H1 (cell line): Measurements from ENCODE around the gene LZTFL1. TPM values are rescaled to one million over a fixed set of nuclear protein-coding genes. Genes with fewer than 3 reads are reported as not detected.

Experiments used
- CTCF ChIA-PET: fragments of 300-600 bp; sonication (Branson Sonifier 250); formaldehyde crosslinking; loops from one replicate; lab custom pipeline; 2021; ENCODE audit not compliant: partially characterized antibody; lab: Charles Lee
- POLR2A ChIA-PET: fragments of 300-600 bp; sonication (Branson Sonifier 250); formaldehyde crosslinking; loops from one replicate; lab custom pipeline; 2021; ENCODE audit warnings: inconsistent platforms; ENCODE audit not compliant: partially characterized antibody; lab: Charles Lee
- DNase-seq, 2 experiments: peaks; one replicate each; pipeline versions ENCODE4 v3.0.0 to v3.0.0-alpha.2; 2010 to 2022; ENCODE audit warnings: low spot score in 2 of 2, low read depth in 1 of 2, mixed read lengths in 1 of 2
- FAIRE-seq: peaks from 2 replicates; lab custom pipeline; 2011; peaks lifted over from hg19 to GRCh38; lab: Jason Lieb, UNC
- H2AFZ ChIP-seq: 2 replicates; pipeline ENCODE4 v1.8.1; 2012; ENCODE audit warnings: low read length, inconsistent platforms
- H2AK5ac ChIP-seq: 2 replicates; pipeline ENCODE4 v1.6.1; 2013; ENCODE audit warnings: low read depth, low read length
- H2BK120ac ChIP-seq: replicated peaks from 2 replicates; pipeline ENCODE3; 2013; ENCODE audit warnings: low read depth, low read length, inconsistent platforms
- H2BK12ac ChIP-seq: 2 replicates; pipeline ENCODE4 v1.6.1; 2013; ENCODE audit warnings: low read depth, low read length
- H2BK15ac ChIP-seq: 2 replicates; pipeline ENCODE4 v1.6.1; 2013; ENCODE audit warnings: low read length
- H2BK20ac ChIP-seq: 2 replicates; pipeline ENCODE4 v1.6.1; 2013; ENCODE audit warnings: low read length
- H2BK5ac ChIP-seq: 2 replicates; pipeline ENCODE4 v1.6.1; 2013; ENCODE audit warnings: low read depth, low read length
- H3K14ac ChIP-seq: 2 replicates; pipeline ENCODE4 v1.6.1; 2013; ENCODE audit warnings: inconsistent platforms; ENCODE audit not compliant: insufficient read length
- H3K18ac ChIP-seq: 2 replicates; pipeline ENCODE4 v1.6.1; 2013; ENCODE audit warnings: low read length; ENCODE audit errors: extremely low read depth
- H3K23ac ChIP-seq: 2 replicates; pipeline ENCODE4 v1.6.1; 2013; ENCODE audit warnings: inconsistent platforms; ENCODE audit not compliant: insufficient read length
- H3K23me2 ChIP-seq: 2 replicates; pipeline ENCODE4 v1.6.1; 2013; ENCODE audit warnings: low read depth, low read length
- H3K27ac ChIP-seq: 2 replicates; pipeline ENCODE4 v1.6.1; 2011; ENCODE audit warnings: low read depth, low read length, inconsistent platforms
- H3K27me3 ChIP-seq, 4 experiments: replicated peaks in 1 of 4; 1 replicate in 1 of 4; 2 replicates in 3 of 4; pipeline versions ENCODE4 v1.6.1 to v1.8.1; 2011 to 2013; ENCODE audit warnings: low read length in 3 of 4, mild to moderate bottlenecking in 3 of 4, inconsistent platforms in 2 of 4, mixed read lengths in 2 of 4, moderate library complexity in 1 of 4; ENCODE audit not compliant: control insufficient read depth in 3 of 4, insufficient read depth in 3 of 4; ENCODE audit errors: extremely low read depth in 1 of 4
- H3K36me3 ChIP-seq, 4 experiments: 2 replicates each; pipeline versions ENCODE4 v1.6.1 to v1.8.1; 2011 to 2013; ENCODE audit warnings: mild to moderate bottlenecking in 4 of 4, low read length in 3 of 4, moderate library complexity in 2 of 4, control low read depth in 1 of 4, inconsistent platforms in 1 of 4; ENCODE audit not compliant: insufficient read depth in 4 of 4, control insufficient read depth in 2 of 4
- H3K4ac ChIP-seq: replicated peaks from 2 replicates; pipeline ENCODE3; 2013; ENCODE audit warnings: low read length, low read depth, mixed read lengths, inconsistent platforms; ENCODE audit not compliant: insufficient read length
- H3K4me1 ChIP-seq, 4 experiments: replicated peaks in 1 of 4; 1 replicate in 1 of 4; 2 replicates in 3 of 4; pipeline versions ENCODE4 v1.6.1 to v1.8.1; 2011 to 2013; ENCODE audit warnings: low read length in 3 of 4, inconsistent platforms in 2 of 4, mixed read lengths in 1 of 4; ENCODE audit not compliant: insufficient read depth in 4 of 4, control insufficient read depth in 3 of 4
- H3K4me2 ChIP-seq, 2 experiments: 2 replicates each; pipeline versions ENCODE4 v1.6.1 to v1.8.1; 2011 to 2013; ENCODE audit warnings: low read depth in 2 of 2, low read length in 2 of 2, control low read depth in 1 of 2, inconsistent platforms in 1 of 2, mild to moderate bottlenecking in 1 of 2; ENCODE audit not compliant: insufficient read depth in 1 of 2
- H3K4me3 ChIP-seq, 4 experiments: fragments of 200-600, 300-600 bp in 1 of 4; sonication (generic), shearing (Covaris generic), sonication (Bioruptor Twin) in 1 of 4; 2 replicates each; pipeline versions ENCODE4 v1.5.1 to v1.8.1; 2011 to 2016; ENCODE audit warnings: low read length in 4 of 4, low read depth in 3 of 4, control low read depth in 2 of 4, inconsistent platforms in 2 of 4, mild to moderate bottlenecking in 2 of 4, mixed read lengths in 1 of 4, moderate library complexity in 1 of 4; ENCODE audit not compliant: insufficient read depth in 2 of 4; ENCODE audit errors: extremely low read depth in 1 of 4
- H3K56ac ChIP-seq: replicated peaks from 2 replicates; pipeline ENCODE3; 2013; ENCODE audit warnings: low read depth, mild to moderate bottlenecking, mixed read lengths, low read length, inconsistent platforms; ENCODE audit not compliant: insufficient read length
- H3K79me1 ChIP-seq: 2 replicates; pipeline ENCODE4 v1.6.1; 2013; ENCODE audit warnings: low read depth, low read length, control low read depth
- H3K79me2 ChIP-seq, 2 experiments: 2 replicates each; pipeline versions ENCODE4 v1.6.1 to v1.8.1; 2012 to 2013; ENCODE audit warnings: low read length in 2 of 2, mild to moderate bottlenecking in 2 of 2, inconsistent platforms in 1 of 2; ENCODE audit not compliant: insufficient read depth in 2 of 2, control insufficient read depth in 1 of 2
- H3K9ac ChIP-seq, 4 experiments: replicated peaks in 1 of 4; 1 replicate in 1 of 4; 2 replicates in 3 of 4; pipeline versions ENCODE4 v1.6.1 to v1.8.1; 2011 to 2013; ENCODE audit warnings: low read depth in 3 of 4, low read length in 3 of 4, control low read depth in 2 of 4, mild to moderate bottlenecking in 2 of 4, moderate library complexity in 2 of 4, inconsistent platforms in 1 of 4; ENCODE audit errors: extremely low read depth in 1 of 4
- H3K9me3 ChIP-seq, 2 experiments: 2 replicates each; pipeline versions ENCODE4 v1.6.1 to v1.8.1; 2012 to 2013; ENCODE audit warnings: mild to moderate bottlenecking in 2 of 2, moderate library complexity in 2 of 2, control low read depth in 1 of 2, inconsistent platforms in 1 of 2, low read depth in 1 of 2, low read length in 1 of 2, mixed read lengths in 1 of 2; ENCODE audit not compliant: insufficient read depth in 2 of 2
- H4K20me1 ChIP-seq, 2 experiments: replicated peaks in 1 of 2; 2 replicates each; pipeline versions ENCODE3 to v1.8.1; 2011 to 2013; ENCODE audit warnings: inconsistent platforms in 2 of 2, low read length in 2 of 2, mild to moderate bottlenecking in 1 of 2; ENCODE audit not compliant: insufficient read depth in 2 of 2, control insufficient read depth in 1 of 2
- H4K5ac ChIP-seq: 2 replicates; pipeline ENCODE4 v1.6.1; 2013; ENCODE audit warnings: low read length, low read depth, mixed read lengths, inconsistent platforms; ENCODE audit not compliant: insufficient read length
- H4K8ac ChIP-seq: 2 replicates; pipeline ENCODE4 v1.8.0; 2013; ENCODE audit warnings: mild to moderate bottlenecking, moderate library complexity, low read length, inconsistent platforms; ENCODE audit not compliant: insufficient read depth; ENCODE audit errors: extremely low read depth
- H4K91ac ChIP-seq: replicated peaks from 2 replicates; pipeline ENCODE3; 2013; ENCODE audit warnings: low read length, mixed read lengths, inconsistent platforms; ENCODE audit not compliant: insufficient read length
- WGBS, 2 experiments: shearing (Covaris generic) in 1 of 2; methylation state at CpG; one replicate each; pipeline versions ENCODE4 v1.1.6 to v1.1.7; 2013 to 2015; ENCODE audit warnings: low lambda C conversion rate in 2 of 2, mixed read lengths in 2 of 2, inconsistent platforms in 1 of 2, low coverage in 1 of 2, missing lambda C conversion rate in 1 of 2; ENCODE audit not compliant: insufficient replicate concordance in 2 of 2, insufficient coverage in 1 of 2, insufficient read length in 1 of 2; ENCODE audit errors: extremely low coverage in 1 of 2, missing lambda C conversion rate in 1 of 2; 5-methylcytosine and 5-hydroxymethylcytosine counted together
- polyA plus RNA-seq, 7 experiments: library from polyadenylated mRNA; depleted of rRNA in 3 of 7; stranded (reverse) in 5 of 7; unstranded in 2 of 7; fragments of >200 nt in 5 of 7; fragments of 200-250 nt in 2 of 7; gene quantifications; 1 replicate in 5 of 7; 2 replicates in 1 of 7; 4 replicates in 1 of 7; pipeline versions ENCODE4 v1.2.1 to v1.2.3, GENCODE V29; 2011 to 2013; ENCODE audit warnings: missing spikeins in 2 of 7, mixed read lengths in 2 of 7
- total RNA-seq: library from RNA; stranded (reverse); fragmentation: NEBNext Ultra II Directional; extraction: Animal tissue kit (Norgen Biotek cat#: 25700); gene quantifications from 2 replicates; pipeline ENCODE4 v1.2.1, GENCODE V29; 2021

LZTFL1 gene
- total and polyA plus RNA-seq, 2 of the 8 experiments (the other 6 are each of a cell fraction or from before 2014, with no cell fraction given) = 8.7 to 11.5 TPM

- Histone ChIP-seq H3K79me2 (no peaks in the 10 kb centered on the region), H3K23ac (no peak overlapping the region), H3K27ac (no peak overlapping the region), H2BK15ac (no peak overlapping the region), H3K9ac (no peak overlapping the region), H3K4me3 (no peak overlapping the region), H3K4ac (no peak overlapping the region), H3K9me3 (0 out of 4 replicates have a peak, but pooled peaks cover 0 to 3% of the 10 kb centered on the region in 2 experiments), H2BK20ac (no peak overlapping the region), H3K27me3 (peaks cover 18 to 34% (median 29%) of the 10 kb centered on the region in 4 experiments), H3K18ac (no peak overlapping the region), H4K8ac (no peak overlapping the region), H2AK5ac (no peak overlapping the region), H3K4me1 (peaks cover 0 to 3% (median 0%) of the 10 kb centered on the region in 4 experiments; a peak in 2 of 7 replicates), H3K56ac (no peak overlapping the region), H2BK5ac (no peak overlapping the region), H2AFZ (no peak overlapping the region), H3K4me2 (no peak overlapping the region), H3K79me1 (no peaks in the 10 kb centered on the region), H3K23me2 (peaks cover 2% of the 10 kb centered on the region; the same call in 1 of the 2 replicates), H3K14ac (no peak overlapping the region), H2BK120ac (no peak overlapping the region), H3K36me3 (no peaks in the 10 kb centered on the region), H4K91ac (no peak overlapping the region), H4K5ac (no peak overlapping the region), H2BK12ac (no peak overlapping the region), H4K20me1 (peaks cover 0 to 2% of the 10 kb centered on the region in 2 experiments)
- DNase-seq (no peak), FAIRE-seq (no peak)
- 86% methylated on average over 2 of the region's 2 CpGs; no CpG with 5 or more reads in 1 of the 2 experiments for WGBS, 2 experiments
- POLR2A ChIA-PET = no interaction called here
- CTCF ChIA-PET = interaction anchor here (1.5 kb wide), 1 partner anchor 756 kb away, joined by 3 read pairs; no protein-coding TSS in a partner anchor
These were observed 49.9 kb downstream of the LZTFL1 start for GRCh38 chr3:45792036-45792435.
